K562 (cell line): ENCODE results near the gene DNA2. TPM values are rescaled to one million over a fixed set of nuclear protein-coding genes. Genes with fewer than 3 reads are reported as not detected.

Experiments
- ATAC-seq: fragments of 200-7000 bp; cut with Tn5 transposase; 3 replicates; pipeline ENCODE4 v1.9.1; 2020; ENCODE audit warnings: moderate library complexity
- BruUV-seq: library from RNA; stranded (reverse); fragments of 400-500 nt; replicated peaks from 2 replicates; lab custom pipeline; 2021; lab: Mats Ljungman, UMichigan
- CTCF ChIA-PET: fragments of 300-600 bp; formaldehyde crosslinking; extraction: SDS; loops from one replicate; lab custom pipeline; 2021; ENCODE audit warnings: low intra/inter-chr PET ratio; lab: Yijun Ruan, JAX
- POLR2A ChIA-PET: fragments of 300-600, 350-650 bp; sonication (Branson Sonifier 250); formaldehyde crosslinking; extraction: SDS; loops from one replicate; lab custom pipeline; 2021; ENCODE audit warnings: antibody characterized with exemption, inconsistent platforms; lab: Yijun Ruan, JAX
- DNase-seq, 4 experiments: peaks; one replicate each; pipeline versions ENCODE4 v3.0.0 to v3.0.0-alpha.2; 2011 to 2018; ENCODE audit warnings: low spot score in 3 of 4, mixed read lengths in 3 of 4; ENCODE audit errors: extremely low read depth in 1 of 4
- FAIRE-seq: peaks from 2 replicates; lab custom pipeline; 2011; peaks lifted over from hg19 to GRCh38; lab: Jason Lieb, UNC
- H2AFZ ChIP-seq: 2 replicates; pipeline ENCODE4 v1.6.0; 2011; ENCODE audit warnings: low read depth, low read length, control low read depth, inconsistent platforms
- H3K27ac ChIP-seq: fragments of 200-600 bp; 3 replicates; pipeline ENCODE4 v1.8.0; 2011; ENCODE audit warnings: low read depth, mild to moderate bottlenecking, control low read depth, inconsistent platforms, low read length, moderate library complexity, mixed read lengths; ENCODE audit errors: extremely low read depth
- H3K27me3 ChIP-seq, 2 experiments: fragments of 300-600 bp in 1 of 2; 2 replicates in 1 of 2; 3 replicates in 1 of 2; pipeline versions ENCODE4 v1.6.0 to v1.8.0; 2011; ENCODE audit warnings: inconsistent platforms in 2 of 2, low read length in 2 of 2, mild to moderate bottlenecking in 1 of 2, mixed read lengths in 1 of 2, moderate library complexity in 1 of 2; ENCODE audit not compliant: control insufficient read depth in 2 of 2, insufficient read depth in 2 of 2
- H3K36me3 ChIP-seq: fragments of 300-600 bp; 3 replicates; pipeline ENCODE4 v1.8.0; 2011; ENCODE audit warnings: mild to moderate bottlenecking, low read length, inconsistent platforms; ENCODE audit not compliant: control insufficient read depth, insufficient read depth
- H3K4me1 ChIP-seq, 2 experiments: fragments of 200-600 bp in 1 of 2; replicated peaks in 1 of 2; 2 replicates in 1 of 2; 3 replicates in 1 of 2; pipeline versions ENCODE4 v1.5.1 to v1.8.0; 2011; ENCODE audit warnings: inconsistent platforms in 2 of 2, low read length in 2 of 2, mild to moderate bottlenecking in 1 of 2, mixed read lengths in 1 of 2, moderate library complexity in 1 of 2; ENCODE audit not compliant: control insufficient read depth in 2 of 2, insufficient read depth in 2 of 2
- H3K4me2 ChIP-seq: 2 replicates; pipeline ENCODE4 v1.6.1; 2011; ENCODE audit warnings: low read length, control low read depth, inconsistent platforms, mixed read lengths; ENCODE audit not compliant: insufficient read depth
- H3K4me3 ChIP-seq: fragments of 200-600 bp; sonication (generic), shearing (Covaris generic); 2 replicates; pipeline ENCODE4 v1.5.1; 2016; ENCODE audit warnings: control low read depth, inconsistent platforms
- H3K79me2 ChIP-seq: fragments of 200-600 bp; 3 replicates; pipeline ENCODE4 v1.8.0; 2011; ENCODE audit warnings: low read length, inconsistent platforms; ENCODE audit not compliant: control insufficient read depth, insufficient read depth
- H3K9ac ChIP-seq, 2 experiments: 2 replicates each; pipeline versions ENCODE4 v1.6.0 to v1.6.1; 2011; ENCODE audit warnings: low read depth in 2 of 2, low read length in 2 of 2, control low read depth in 1 of 2, inconsistent platforms in 1 of 2, mild to moderate bottlenecking in 1 of 2, mixed read lengths in 1 of 2; ENCODE audit not compliant: insufficient read depth in 1 of 2
- H3K9me1 ChIP-seq: one replicate; pipeline ENCODE4 v1.6.0; 2011; ENCODE audit warnings: inconsistent platforms, mild to moderate bottlenecking, low read length, moderate library complexity; ENCODE audit not compliant: control insufficient read depth, insufficient read depth
- H3K9me3 ChIP-seq: replicated peaks from 2 replicates; pipeline ENCODE4 v1.5.1; 2011; ENCODE audit warnings: low read depth, low read length, inconsistent platforms; ENCODE audit not compliant: control insufficient read depth, insufficient read depth
- H4K20me1 ChIP-seq: replicated peaks from 2 replicates; pipeline ENCODE4 v1.6.1; 2011; ENCODE audit warnings: low read length, inconsistent platforms, mixed read lengths; ENCODE audit not compliant: control insufficient read depth, insufficient read depth
- BCOR ChIP-seq: fragments of 450-650 bp; IDR thresholded peaks from 2 replicates; pipeline ENCODE4 v1.6.1; 2016
- CBFA2T3 ChIP-seq: fragments of 450-650 bp; IDR thresholded peaks from 2 replicates; pipeline ENCODE4 v1.6.1; 2017
- ETV5 ChIP-seq: sonication (generic); formaldehyde crosslinking; IDR thresholded peaks from 2 replicates; pipeline ENCODE4 v1.4.0; 2020; ENCODE audit warnings: low read depth, mild to moderate bottlenecking, missing genetic modification reagents
- HNRNPK ChIP-seq: fragments of 200-400 bp; formaldehyde crosslinking; IDR thresholded peaks from one replicate; pipeline ENCODE4 v1.6.1; 2018; ENCODE audit warnings: mild to moderate bottlenecking, low read depth, low read length; ENCODE audit not compliant: poor library complexity, severe bottlenecking
- HNRNPUL1 ChIP-seq: fragments of 200-400 bp; formaldehyde crosslinking; IDR thresholded peaks from 2 replicates; pipeline ENCODE4 v1.6.1; 2017; ENCODE audit warnings: low read length
- KDM5B ChIP-seq: fragments of 200-600 bp; sonication (generic); IDR thresholded peaks from 2 replicates; pipeline ENCODE4 v1.6.1; 2012; ENCODE audit warnings: low read depth, mild to moderate bottlenecking, moderate library complexity, low read length, control low read depth, inconsistent platforms; ENCODE audit not compliant: insufficient replicate concordance
- KHSRP ChIP-seq: fragments of 450-650 bp; IDR thresholded peaks from 2 replicates; pipeline ENCODE4 v1.6.1; 2017
- MAFK ChIP-seq: IDR thresholded peaks from 2 replicates; pipeline ENCODE4 v1.6.1; 2011; ENCODE audit warnings: low read length, improper control_type of control experiment
- PRMT5 ChIP-seq: sonication (generic); formaldehyde crosslinking; IDR thresholded peaks from 2 replicates; pipeline ENCODE4 v1.5.0; 2020; ENCODE audit warnings: missing genetic modification reagents
- RFX7 ChIP-seq: fragments of 250-450 bp; sonication (Bioruptor Pico); IDR thresholded peaks from 2 replicates; pipeline ENCODE4 v1.5.1; 2021; ENCODE audit warnings: mild to moderate bottlenecking
- ZKSCAN1 ChIP-seq: fragments of 150-350 bp; IDR thresholded peaks from 2 replicates; pipeline ENCODE4 v1.6.1; 2016; ENCODE audit warnings: low read depth, low read length
- ZNF224 ChIP-seq: sonication (generic); formaldehyde crosslinking; IDR thresholded peaks from 2 replicates; pipeline ENCODE4 v1.8.0; 2022; ENCODE audit warnings: mild to moderate bottlenecking, missing genetic modification reagents
- ZNF589 ChIP-seq: fragments of 200-800 bp; sonication (Bioruptor generic); IDR thresholded peaks from 2 replicates; pipeline ENCODE4 v1.6.1; 2016; ENCODE audit warnings: low read depth, missing genetic modification characterization, missing compliant biosample characterization
- WGBS: fragments of 100-300 bp; shearing (Covaris generic); methylation state at CpG from one replicate; pipeline ENCODE4 v1.1.6; 2016; ENCODE audit warnings: low coverage, mixed read lengths; ENCODE audit not compliant: insufficient coverage; ENCODE audit errors: missing lambda C conversion rate; 5-methylcytosine and 5-hydroxymethylcytosine counted together
- in situ Hi-C: fragments of 300-500 bp; cut with MboI; formaldehyde crosslinking; loops from 4 replicates; pipeline ENCODE4 v1.15.0; 2018; ENCODE audit warnings: inconsistent platforms, mixed read lengths
- intact Hi-C: fragments of 100-400 bp; cut with micrococcal nuclease; formaldehyde crosslinking; loops from 2 replicates; pipeline ENCODE4 v1.14.2; 2022
- polyA plus RNA-seq, 8 experiments: library from polyadenylated mRNA; depleted of rRNA in 4 of 8; stranded (reverse) in 5 of 8; unstranded in 3 of 8; fragments of >200 nt; fragmentation: Nextera tagmentation in 2 of 8; fragmentation: Illumina TruSeq in 1 of 8; extraction: Ambion mirVana in 2 of 8; extraction: Trizol in 1 of 8; gene quantifications; 2 replicates each; pipeline versions ENCODE4 v1.2.1 to v1.2.3, GENCODE V29; 2011 to 2014; ENCODE audit warnings: inconsistent platforms in 1 of 8, missing spikeins in 1 of 8
- total RNA-seq, 7 experiments: library from RNA; depleted of rRNA in 6 of 7; stranded (reverse); fragments of >200 nt in 6 of 7; fragmentation: Illumina TruSeq in 2 of 7; extraction: Trizol in 2 of 7; gene quantifications; 2 replicates each; pipeline versions ENCODE4 v1.2.1 to v1.2.3, GENCODE V29; 2011 to 2021; ENCODE audit warnings: low replicate concordance in 1 of 7
- TF ChIP-seq, protein P1 (sequence below): fragments of 450-650 bp; IDR thresholded peaks from 2 replicates; pipeline ENCODE4 v1.6.1; 2018; ENCODE audit warnings: mild to moderate bottlenecking, low read depth; ENCODE audit not compliant: partially characterized antibody
- TF ChIP-seq, protein P2 (sequence below): sonication (generic); formaldehyde crosslinking; IDR thresholded peaks from 2 replicates; pipeline ENCODE4 v1.8.0; 2023; ENCODE audit warnings: missing genetic modification reagents, mild to moderate bottlenecking, borderline replicate concordance
- TF ChIP-seq, protein P3 (sequence below): fragments of 450-650 bp; IDR thresholded peaks from 2 replicates; pipeline ENCODE4 v1.6.1; 2017; ENCODE audit warnings: antibody characterized with exemption

Gene DNA2
- total and polyA plus RNA-seq, 9 of the 15 experiments (the other 6 are each of a cell fraction or from before 2014, with no cell fraction given) = 24.6 to 51.4 (median 40.8) TPM

DNA sequence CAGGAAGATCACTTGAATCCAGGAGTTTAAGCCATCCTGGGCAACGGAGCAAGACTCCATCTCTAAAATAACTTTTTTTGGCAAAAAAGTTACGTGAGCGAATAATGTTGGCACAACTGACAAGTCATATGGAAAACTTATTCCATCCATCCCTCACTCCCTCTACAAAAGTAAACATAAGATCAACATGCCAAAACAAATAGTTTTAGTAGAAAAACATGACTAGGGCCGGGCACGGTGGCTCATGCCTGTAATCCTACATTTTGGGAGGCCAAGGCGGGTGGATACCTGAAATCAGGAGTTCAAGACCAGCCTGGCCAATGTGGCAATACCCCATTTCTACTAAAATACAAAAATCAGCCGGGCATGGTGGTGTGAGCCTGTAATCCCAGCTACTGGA, 29.9 kb upstream of the DNA2 start:
- CTCF ChIA-PET = interaction anchor here (0.6 kb wide), 1 partner anchor 22 kb away, joined by 5 read pairs; no protein-coding TSS in a partner anchor
- Histone ChIP-seq H3K4me2 (no peak overlapping the region), H3K4me1 (no peaks in the 10 kb centered on the region), H2AFZ (no peak overlapping the region), H3K27ac (no peak overlapping the region), H3K4me3 (no peak overlapping the region), H3K9ac (no peak overlapping the region), H3K9me1 (no peaks in the 10 kb centered on the region), H4K20me1 (no peaks in the 10 kb centered on the region), H3K9me3 (no peaks in the 10 kb centered on the region), H3K79me2 (no peaks in the 10 kb centered on the region), H3K36me3 (peaks cover 48% of the 10 kb centered on the region), H3K27me3 (no peaks in the 10 kb centered on the region)
- FAIRE-seq (no peak), DNase-seq (no peak), ATAC-seq (no peak)
- intact Hi-C loops (no loop called here), in situ Hi-C loops (no loop called here)
- POLR2A ChIA-PET = interaction anchor here (0.7 kb wide), 1 partner anchor 29 kb away, joined by 3 read pairs; no protein-coding TSS in a partner anchor
- no TSS peak for BruUV-seq
- 86% methylated on average over 7 of the region's 7 CpGs for WGBS
- TF ChIP-seq BCOR = no peak
- no peak for TF ChIP-seq KHSRP
- TF ChIP-seq, protein P1, sequence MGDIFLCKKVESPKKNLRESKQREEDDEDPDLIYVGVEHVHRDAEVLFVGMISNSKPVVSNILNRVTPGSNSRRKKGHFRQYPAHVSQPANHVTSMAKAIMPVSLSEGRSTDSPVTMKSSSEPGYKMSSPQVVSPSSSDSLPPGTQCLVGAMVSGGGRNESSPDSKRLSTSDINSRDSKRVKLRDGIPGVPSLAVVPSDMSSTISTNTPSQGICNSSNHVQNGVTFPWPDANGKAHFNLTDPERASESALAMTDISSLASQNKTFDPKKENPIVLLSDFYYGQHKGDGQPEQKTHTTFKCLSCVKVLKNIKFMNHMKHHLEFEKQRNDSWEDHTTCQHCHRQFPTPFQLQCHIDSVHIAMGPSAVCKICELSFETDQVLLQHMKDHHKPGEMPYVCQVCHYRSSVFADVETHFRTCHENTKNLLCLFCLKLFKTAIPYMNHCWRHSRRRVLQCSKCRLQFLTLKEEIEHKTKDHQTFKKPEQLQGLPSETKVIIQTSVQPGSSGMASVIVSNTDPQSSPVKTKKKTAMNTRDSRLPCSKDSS = no peak
- TF ChIP-seq PRMT5 (CRISPR knock-in tag) = no peak
- TF ChIP-seq HNRNPK = no peak
- TF ChIP-seq, protein P2, sequence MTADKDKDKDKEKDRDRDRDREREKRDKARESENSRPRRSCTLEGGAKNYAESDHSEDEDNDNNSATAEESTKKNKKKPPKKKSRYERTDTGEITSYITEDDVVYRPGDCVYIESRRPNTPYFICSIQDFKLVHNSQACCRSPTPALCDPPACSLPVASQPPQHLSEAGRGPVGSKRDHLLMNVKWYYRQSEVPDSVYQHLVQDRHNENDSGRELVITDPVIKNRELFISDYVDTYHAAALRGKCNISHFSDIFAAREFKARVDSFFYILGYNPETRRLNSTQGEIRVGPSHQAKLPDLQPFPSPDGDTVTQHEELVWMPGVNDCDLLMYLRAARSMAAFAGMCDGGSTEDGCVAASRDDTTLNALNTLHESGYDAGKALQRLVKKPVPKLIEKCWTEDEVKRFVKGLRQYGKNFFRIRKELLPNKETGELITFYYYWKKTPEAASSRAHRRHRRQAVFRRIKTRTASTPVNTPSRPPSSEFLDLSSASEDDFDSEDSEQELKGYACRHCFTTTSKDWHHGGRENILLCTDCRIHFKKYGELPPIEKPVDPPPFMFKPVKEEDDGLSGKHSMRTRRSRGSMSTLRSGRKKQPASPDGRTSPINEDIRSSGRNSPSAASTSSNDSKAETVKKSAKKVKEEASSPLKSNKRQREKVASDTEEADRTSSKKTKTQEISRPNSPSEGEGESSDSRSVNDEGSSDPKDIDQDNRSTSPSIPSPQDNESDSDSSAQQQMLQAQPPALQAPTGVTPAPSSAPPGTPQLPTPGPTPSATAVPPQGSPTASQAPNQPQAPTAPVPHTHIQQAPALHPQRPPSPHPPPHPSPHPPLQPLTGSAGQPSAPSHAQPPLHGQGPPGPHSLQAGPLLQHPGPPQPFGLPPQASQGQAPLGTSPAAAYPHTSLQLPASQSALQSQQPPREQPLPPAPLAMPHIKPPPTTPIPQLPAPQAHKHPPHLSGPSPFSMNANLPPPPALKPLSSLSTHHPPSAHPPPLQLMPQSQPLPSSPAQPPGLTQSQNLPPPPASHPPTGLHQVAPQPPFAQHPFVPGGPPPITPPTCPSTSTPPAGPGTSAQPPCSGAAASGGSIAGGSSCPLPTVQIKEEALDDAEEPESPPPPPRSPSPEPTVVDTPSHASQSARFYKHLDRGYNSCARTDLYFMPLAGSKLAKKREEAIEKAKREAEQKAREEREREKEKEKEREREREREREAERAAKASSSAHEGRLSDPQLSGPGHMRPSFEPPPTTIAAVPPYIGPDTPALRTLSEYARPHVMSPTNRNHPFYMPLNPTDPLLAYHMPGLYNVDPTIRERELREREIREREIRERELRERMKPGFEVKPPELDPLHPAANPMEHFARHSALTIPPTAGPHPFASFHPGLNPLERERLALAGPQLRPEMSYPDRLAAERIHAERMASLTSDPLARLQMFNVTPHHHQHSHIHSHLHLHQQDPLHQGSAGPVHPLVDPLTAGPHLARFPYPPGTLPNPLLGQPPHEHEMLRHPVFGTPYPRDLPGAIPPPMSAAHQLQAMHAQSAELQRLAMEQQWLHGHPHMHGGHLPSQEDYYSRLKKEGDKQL = no peak
- TF ChIP-seq ZNF224 = no peak
- TF ChIP-seq CBFA2T3 = no peak
- TF ChIP-seq RFX7 (CRISPR knock-in tag) = no peak
- TF ChIP-seq HNRNPUL1 = no peak
- TF ChIP-seq KDM5B = no peak
- no peak for TF ChIP-seq ETV5
- no peak for TF ChIP-seq ZKSCAN1
- no peak for TF ChIP-seq MAFK
- TF ChIP-seq ZNF589 (CRISPR knock-in tag) = no peak
- TF ChIP-seq, protein P3, sequence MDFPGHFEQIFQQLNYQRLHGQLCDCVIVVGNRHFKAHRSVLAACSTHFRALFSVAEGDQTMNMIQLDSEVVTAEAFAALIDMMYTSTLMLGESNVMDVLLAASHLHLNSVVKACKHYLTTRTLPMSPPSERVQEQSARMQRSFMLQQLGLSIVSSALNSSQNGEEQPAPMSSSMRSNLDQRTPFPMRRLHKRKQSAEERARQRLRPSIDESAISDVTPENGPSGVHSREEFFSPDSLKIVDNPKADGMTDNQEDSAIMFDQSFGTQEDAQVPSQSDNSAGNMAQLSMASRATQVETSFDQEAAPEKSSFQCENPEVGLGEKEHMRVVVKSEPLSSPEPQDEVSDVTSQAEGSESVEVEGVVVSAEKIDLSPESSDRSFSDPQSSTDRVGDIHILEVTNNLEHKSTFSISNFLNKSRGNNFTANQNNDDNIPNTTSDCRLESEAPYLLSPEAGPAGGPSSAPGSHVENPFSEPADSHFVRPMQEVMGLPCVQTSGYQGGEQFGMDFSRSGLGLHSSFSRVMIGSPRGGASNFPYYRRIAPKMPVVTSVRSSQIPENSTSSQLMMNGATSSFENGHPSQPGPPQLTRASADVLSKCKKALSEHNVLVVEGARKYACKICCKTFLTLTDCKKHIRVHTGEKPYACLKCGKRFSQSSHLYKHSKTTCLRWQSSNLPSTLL = no peak
